HepG2 (cell line): ENCODE measurements around the gene RECQL. TPM values are rescaled to one million over a fixed set of nuclear protein-coding genes. Genes with fewer than 3 reads are reported as not detected.

Experiments
- AKNA ChIP-seq: sonication (generic); formaldehyde crosslinking; IDR thresholded peaks from 2 replicates; pipeline ENCODE4 v1.4.0; 2020; ENCODE audit warnings: missing genetic modification reagents, borderline replicate concordance
- FLYWCH1 ChIP-seq: sonication (generic); formaldehyde crosslinking; IDR thresholded peaks from 2 replicates; pipeline ENCODE4 v1.8.1; 2023; ENCODE audit warnings: mild to moderate bottlenecking, missing genetic modification reagents
- HOXA5 ChIP-seq: sonication (generic); formaldehyde crosslinking; IDR thresholded peaks from 2 replicates; pipeline ENCODE4 v1.4.0; 2020; ENCODE audit warnings: missing genetic modification reagents
- MAFK ChIP-seq, 2 experiments: IDR thresholded peaks in 1 of 2; conservative IDR thresholded peaks in 1 of 2; 2 replicates each; pipeline ENCODE4 v1.6.1; 2011; ENCODE audit warnings: improper control_type of control experiment in 2 of 2, low read length in 2 of 2
- NCOR1 ChIP-seq: fragments of 200-600 bp; sonication (generic); IDR thresholded peaks from 2 replicates; pipeline ENCODE4 v1.7.0; 2017; ENCODE audit warnings: antibody characterized with exemption, low read length, borderline replicate concordance
- NFKB2 ChIP-seq: sonication (generic); formaldehyde crosslinking; IDR thresholded peaks from 2 replicates; pipeline ENCODE4 v1.4.0; 2020; ENCODE audit warnings: missing genetic modification reagents, borderline replicate concordance
- NFYC ChIP-seq: IDR thresholded peaks from 2 replicates; pipeline ENCODE4 v1.6.1; 2016; ENCODE audit warnings: missing genetic modification reagents, missing compliant biosample characterization
- POLR2AphosphoS5 ChIP-seq: IDR thresholded peaks from 2 replicates; pipeline ENCODE4 v1.6.1; 2012; ENCODE audit warnings: low read depth, low read length
- RFXAP ChIP-seq: sonication (generic); formaldehyde crosslinking; IDR thresholded peaks from 2 replicates; pipeline ENCODE4 v1.4.0; 2020; ENCODE audit warnings: missing genetic modification reagents, borderline replicate concordance
- STAT6 ChIP-seq: sonication (generic); formaldehyde crosslinking; IDR thresholded peaks from 2 replicates; pipeline ENCODE4 v1.4.0; 2020; ENCODE audit warnings: missing genetic modification reagents, mild to moderate bottlenecking, borderline replicate concordance
- TBX3 ChIP-seq: fragments of 450-650 bp; IDR thresholded peaks from 2 replicates; pipeline ENCODE4 v1.6.1; 2017; ENCODE audit warnings: antibody characterized with exemption, mild to moderate bottlenecking, inconsistent platforms, borderline replicate concordance
- ZC3H13 ChIP-seq: sonication (generic); formaldehyde crosslinking; IDR thresholded peaks from 2 replicates; pipeline ENCODE4 v1.8.1; 2023; ENCODE audit warnings: mild to moderate bottlenecking, missing genetic modification reagents, moderate library complexity
- ZNF34 ChIP-seq: sonication (generic); formaldehyde crosslinking; IDR thresholded peaks from 2 replicates; pipeline ENCODE4 v1.4.0; 2020; ENCODE audit warnings: mild to moderate bottlenecking, missing genetic modification reagents, borderline replicate concordance
- ZNF670 ChIP-seq: sonication (generic); formaldehyde crosslinking; IDR thresholded peaks from 2 replicates; pipeline ENCODE4 v1.8.0; 2022; ENCODE audit warnings: mild to moderate bottlenecking, missing genetic modification reagents, borderline replicate concordance
- ZNF710 ChIP-seq: sonication (generic); formaldehyde crosslinking; IDR thresholded peaks from 2 replicates; pipeline ENCODE4 v1.5.0; 2020; ENCODE audit warnings: mild to moderate bottlenecking, missing genetic modification reagents, borderline replicate concordance
- ZNF747 ChIP-seq: sonication (generic); formaldehyde crosslinking; IDR thresholded peaks from 2 replicates; pipeline ENCODE4 v1.8.1; 2023; ENCODE audit warnings: missing genetic modification reagents, mild to moderate bottlenecking, borderline replicate concordance
- ZNF749 ChIP-seq: sonication (generic); formaldehyde crosslinking; IDR thresholded peaks from 2 replicates; pipeline ENCODE4 v1.8.0; 2022; ENCODE audit warnings: mild to moderate bottlenecking, missing genetic modification reagents, moderate library complexity, borderline replicate concordance
- ZSCAN31 ChIP-seq: sonication (generic); formaldehyde crosslinking; IDR thresholded peaks from 2 replicates; pipeline ENCODE4 v1.5.0; 2020; ENCODE audit warnings: low read depth, mild to moderate bottlenecking, missing genetic modification reagents
- polyA plus RNA-seq, 8 experiments: library from polyadenylated mRNA; depleted of rRNA in 3 of 8; stranded (reverse) in 7 of 8; unstranded in 1 of 8; fragments of >200 nt; fragmentation: Illumina TruSeq in 4 of 8; extraction: Trizol in 4 of 8; gene quantifications; 2 replicates each; pipeline versions ENCODE4 v1.2.1 to v1.2.3, GENCODE V29; 2011 to 2016; ENCODE audit warnings: low read depth in 4 of 8, missing spikeins in 1 of 8, mixed read lengths in 1 of 8; ENCODE audit not compliant: insufficient read depth in 1 of 8
- total RNA-seq, 5 experiments: library from RNA; depleted of rRNA; stranded (reverse); fragments of >200 nt; fragmentation: Illumina TruSeq; extraction: Trizol; gene quantifications; 2 replicates each; pipeline ENCODE4 v1.2.3, GENCODE V29; 2016; ENCODE audit warnings: low read depth in 1 of 5

RECQL gene
- total and polyA plus RNA-seq, 2 of the 13 experiments (the other 11 are each of a cell fraction or from before 2014, with no cell fraction given) = 7.2 to 41.5 TPM

- no peak for TF ChIP-seq AKNA (CRISPR knock-in tag)
- TF ChIP-seq NCOR1 = no peak
- TF ChIP-seq NFYC (CRISPR knock-in tag) = peak; percentile 98
- TF ChIP-seq ZC3H13 (CRISPR knock-in tag) = no peak
- peak; percentile 51; the same call in 1 of the 2 replicates for TF ChIP-seq ZNF710
- no peak for TF ChIP-seq TBX3
- peak; percentile 72; the same call in 1 of the 2 replicates for TF ChIP-seq NFKB2 (CRISPR knock-in tag)
- peak; percentile 64; the same call in 1 of the 2 replicates for TF ChIP-seq ZNF670 (CRISPR knock-in tag)
- peak; percentile 91 for TF ChIP-seq RFXAP
- peak; percentile 54; the same call in 1 of the 2 replicates for TF ChIP-seq ZNF749 (CRISPR knock-in tag)
- TF ChIP-seq POLR2AphosphoS5 = peak; percentile 64
- 0 out of 2 replicates have a peak, but pooled peaks have one; percentile 17 for TF ChIP-seq HOXA5
- 0 out of 2 replicates have a peak, but pooled peaks have one; percentile 36 for TF ChIP-seq STAT6 (CRISPR knock-in tag)
- TF ChIP-seq MAFK (conservative IDR thresholded peaks at IDR 0.05 in 1 of 2, IDR thresholded peaks at IDR 0.05 in 1 of 2; ENCODE audit: low read length in 2 of 2) = peak in 1 of 2 experiments; percentile 13; a peak in 1 of 4 replicates
- peak; percentile 80; the same call in 1 of the 2 replicates for TF ChIP-seq ZSCAN31 (CRISPR knock-in tag)
- no peak for TF ChIP-seq ZNF34 (CRISPR knock-in tag)
- 0 out of 2 replicates have a peak, but pooled peaks have one; percentile 75 for TF ChIP-seq ZNF747 (CRISPR knock-in tag)
- TF ChIP-seq FLYWCH1 (CRISPR knock-in tag) = no peak
Measured at GRCh38 chr12:21501258-21502163, at the start of gene RECQL, which contains the start of gene GOLT1B (continued).
